Measurements from ENCODE around the gene PTPRN2.
"Not testable (repeated sequence)": the region's sequence is repeated elsewhere in the genome, so short reads cannot be mapped to it uniquely, and the experiment has no call there.

PTPRN2 gene

GRCh38 chr7:158550394-158550700, 37.3 kb downstream of the PTPRN2 start:
- no peak for DNase-seq

GRCh38 chr7:158549616-158550393, 37.8 kb downstream of the PTPRN2 start:
- no peak for DNase-seq

GRCh38 chr7:158549176-158549615, 38.4 kb downstream of the PTPRN2 start:
- no peak for DNase-seq

GRCh38 chr7:158548726-158549125, 38.9 kb downstream of the PTPRN2 start:
- no peak for DNase-seq

- DNase-seq: no peak
These were observed 39.8 kb downstream of the PTPRN2 start for GRCh38 chr7:158547817-158548216.

- DNase-seq: no peak
These were observed 41.0 kb downstream of the PTPRN2 start for GRCh38 chr7:158546626-158547025.

GRCh38 chr7:158546214-158546613, 41.4 kb downstream of the PTPRN2 start:
- DNase-seq: no peak

GRCh38 chr7:158544708-158545107, 42.9 kb downstream of the PTPRN2 start:
- DNase-seq: no peak

GRCh38 chr7:158543840-158544239, 43.8 kb downstream of the PTPRN2 start:
- no peak for DNase-seq

GRCh38 chr7:158542651-158543566, 44.7 kb downstream of the PTPRN2 start:
- DNase-seq: no peak

- DNase-seq: peak; percentile 9 to 65
These were observed 46.1 kb downstream of the PTPRN2 start for GRCh38 chr7:158541346-158542010.

GRCh38 chr7:158539711-158540146, 47.9 kb downstream of the PTPRN2 start:
- no peak for DNase-seq

- no peak for DNase-seq
These were observed 49.3 kb downstream of the PTPRN2 start for GRCh38 chr7:158538156-158538946.

GRCh38 chr7:158537516-158537882, 50.1 kb downstream of the PTPRN2 start:
- DNase-seq: no peak

GRCh38 chr7:158536871-158537515, 50.6 kb downstream of the PTPRN2 start:
- DNase-seq: no peak

GRCh38 chr7:158535079-158535478, 52.5 kb downstream of the PTPRN2 start:
- no peak for DNase-seq

GRCh38 chr7:158534598-158534997, 53.0 kb downstream of the PTPRN2 start:
- DNase-seq: no peak

- DNase-seq: not testable (repeated sequence)
These were observed 53.5 kb downstream of the PTPRN2 start for GRCh38 chr7:158534134-158534515.

GRCh38 chr7:158533386-158534133, 54.1 kb downstream of the PTPRN2 start:
- DNase-seq: no peak

- no peak for DNase-seq
These were observed 55.5 kb downstream of the PTPRN2 start for GRCh38 chr7:158532093-158532627.

GRCh38 chr7:158531661-158532060, 56.0 kb downstream of the PTPRN2 start:
- no peak for DNase-seq
